ENCODE measurements around the gene CLIC3.

DNA sequence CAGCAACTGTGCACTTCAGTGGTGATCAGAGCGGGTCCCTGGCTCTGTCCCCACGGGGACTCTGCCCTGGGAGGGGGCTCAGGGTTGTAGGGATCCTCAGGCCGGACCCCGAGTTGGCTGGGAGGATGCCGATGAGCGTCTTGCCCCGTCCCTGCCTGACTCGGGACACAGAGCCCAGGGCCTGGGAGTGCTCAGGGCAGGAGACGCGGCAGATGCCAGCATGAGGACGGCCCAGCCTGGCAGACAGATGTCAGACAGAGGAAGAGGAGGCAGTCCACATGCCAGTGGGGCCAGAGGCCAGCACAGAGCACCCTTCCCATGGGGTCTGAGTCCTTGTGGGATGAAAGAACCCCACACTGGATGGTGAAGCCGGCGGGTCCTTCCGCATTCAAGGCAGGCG, 33.0 kb downstream of the CLIC3 start:
- TF ChIP-seq EZH2 (IDR thresholded peaks at IDR 0.05; ENCODE audit: borderline replicate concordance, low read depth, low read length, severe bottlenecking), result no peak
- TF ChIP-seq, protein P1, sequence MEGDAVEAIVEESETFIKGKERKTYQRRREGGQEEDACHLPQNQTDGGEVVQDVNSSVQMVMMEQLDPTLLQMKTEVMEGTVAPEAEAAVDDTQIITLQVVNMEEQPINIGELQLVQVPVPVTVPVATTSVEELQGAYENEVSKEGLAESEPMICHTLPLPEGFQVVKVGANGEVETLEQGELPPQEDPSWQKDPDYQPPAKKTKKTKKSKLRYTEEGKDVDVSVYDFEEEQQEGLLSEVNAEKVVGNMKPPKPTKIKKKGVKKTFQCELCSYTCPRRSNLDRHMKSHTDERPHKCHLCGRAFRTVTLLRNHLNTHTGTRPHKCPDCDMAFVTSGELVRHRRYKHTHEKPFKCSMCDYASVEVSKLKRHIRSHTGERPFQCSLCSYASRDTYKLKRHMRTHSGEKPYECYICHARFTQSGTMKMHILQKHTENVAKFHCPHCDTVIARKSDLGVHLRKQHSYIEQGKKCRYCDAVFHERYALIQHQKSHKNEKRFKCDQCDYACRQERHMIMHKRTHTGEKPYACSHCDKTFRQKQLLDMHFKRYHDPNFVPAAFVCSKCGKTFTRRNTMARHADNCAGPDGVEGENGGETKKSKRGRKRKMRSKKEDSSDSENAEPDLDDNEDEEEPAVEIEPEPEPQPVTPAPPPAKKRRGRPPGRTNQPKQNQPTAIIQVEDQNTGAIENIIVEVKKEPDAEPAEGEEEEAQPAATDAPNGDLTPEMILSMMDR (IDR thresholded peaks at IDR 0.05; ENCODE audit: borderline replicate concordance, extremely low read depth, low read length, poor library complexity, severe bottlenecking), result no peak

Data from DND-41 (cell line).